ENCODE data around the gene TRIO. TPM values are rescaled to one million over a fixed set of nuclear protein-coding genes. Genes with fewer than 3 reads are reported as not detected.

TRIO gene
- total and polyA plus RNA-seq, 12 donors, result 26.2 to 85.2 (median 61.9) TPM

GRCh38 chr5:14444161-14444560, 301.0 kb downstream of the TRIO start:
- Histone ChIP-seq H3K4me3 (peak overlapping the region in 2 of 10 donors; percentile 58 to 61), H3K27me3 (no peaks in the 10 kb centered on the region), H3K36me3 (peaks cover 0 to 10% (median 0%) of the 10 kb centered on the region in 9 donors), H3K9me3 (no peaks in the 10 kb centered on the region), H3K27ac (peak overlapping the region in 4 of 10 donors; percentile 7 to 79 (median 69)), H3K4me1 (peaks cover 13 to 76% (median 57%) of the 10 kb centered on the region in 9 donors)
- TF ChIP-seq CTCF (IDR thresholded peaks at IDR 0.05), result no peak
- ATAC-seq (no peak), DNase-seq (no peak)
- 74% methylated on average over 3 of the region's 3 CpGs for WGBS, 2 donors
- intact Hi-C loops (cut with DNase I), result loop anchor here in 2 of 10 donors (2.0 to 5.0 kb wide), 2 partner anchors 13 to 37 kb away; no protein-coding TSS in a partner anchor

- DNase-seq (no peak), ATAC-seq (no peak)
- Histone ChIP-seq H3K4me3 (no peak overlapping the region), H3K9me3 (no peaks in the 10 kb centered on the region), H3K4me1 (peaks cover 18 to 79% (median 64%) of the 10 kb centered on the region in 9 donors), H3K27ac (peak overlapping the region in 7 of 10 donors; percentile 7 to 79 (median 63)), H3K27me3 (no peaks in the 10 kb centered on the region), H3K36me3 (peaks cover 0 to 10% (median 0%) of the 10 kb centered on the region in 9 donors)
- 68 to 69% methylated on average over 4 of the region's 4 CpGs for WGBS, 2 donors
- intact Hi-C loops (cut with DNase I), result loop anchor here in 3 of 10 donors (2.0 to 5.0 kb wide), 3 partner anchors 14 to 38 kb away; no protein-coding TSS in a partner anchor
- TF ChIP-seq CTCF (IDR thresholded peaks at IDR 0.05), result no peak
Observed at GRCh38 chr5:14445013-14445412, 301.9 kb downstream of the TRIO start.

GRCh38 chr5:14445576-14446290, 302.6 kb downstream of the TRIO start:
- H3K4me3 ChIP-seq, result peak overlapping the region in 3 of 10 donors; percentile 4 to 5 (median 5)
- intact Hi-C loops (cut with DNase I), result loop anchor here in 3 of 10 donors (2.0 to 5.0 kb wide), 3 partner anchors 15 to 38 kb away; no protein-coding TSS in a partner anchor
- ATAC-seq (peak in 2 of 8 donors; percentile 2 to 10), DNase-seq (no peak)
- H3K27ac ChIP-seq, result peak overlapping the region in 8 of 10 donors; percentile 7 to 79 (median 58)
- H3K9me3 ChIP-seq, result no peaks in the 10 kb centered on the region
- WGBS, 2 donors, result 22 to 29% methylated on average over 15 of the region's 15 CpGs
- TF ChIP-seq CTCF (IDR thresholded peaks at IDR 0.05), result no peak
- no peaks in the 10 kb centered on the region for H3K27me3 ChIP-seq
- H3K4me1 ChIP-seq, result peaks cover 18 to 79% (median 65%) of the 10 kb centered on the region in 9 donors
- peaks cover 0 to 17% (median 0%) of the 10 kb centered on the region in 9 donors for H3K36me3 ChIP-seq

- ATAC-seq (peak in 7 of 8 donors; percentile 22 to 55 (median 43)), DNase-seq (peak; percentile 38 to 43)
- Histone ChIP-seq H3K9me3 (no peaks in the 10 kb centered on the region), H3K4me3 (no peak overlapping the region), H3K27me3 (no peaks in the 10 kb centered on the region), H3K4me1 (peaks cover 18 to 91% (median 80%) of the 10 kb centered on the region in 9 donors), H3K36me3 (peaks cover 0 to 24% (median 0%) of the 10 kb centered on the region in 9 donors), H3K27ac (peak overlapping the region; percentile 18 to 90 (median 78))
- 43 to 46% methylated on average over 17 of the region's 17 CpGs for WGBS, 2 donors
- intact Hi-C loops (cut with DNase I), result loop anchor here in 3 of 10 donors (5.0 kb wide), 2 partner anchors 36 to 41 kb away; no protein-coding TSS in a partner anchor
- TF ChIP-seq CTCF (IDR thresholded peaks at IDR 0.05), result peak in 2 of 9 donors; percentile 15 to 26
Observed at GRCh38 chr5:14447958-14448911, 305.1 kb downstream of the TRIO start.

Measured in heart right ventricle (tissue), 16 donors.